GM21576 (cell line): Measurements from ENCODE around the gene CNTNAP5.

Experiments used
- ATAC-seq: cut with Tn5 transposase; IDR thresholded peaks from one replicate; pipeline ENCODE4 v1.9.1; 2021; ENCODE audit warnings: mild to moderate bottlenecking, moderate library complexity; ENCODE audit not compliant: unreplicated experiment

Gene CNTNAP5

GRCh38 chr2:124961132-124961531, 936.0 kb downstream of the CNTNAP5 start:
- ATAC-seq, result no peak
